Right lung (tissue), 5 donors: ENCODE measurements around the gene ALK. TPM values are rescaled to one million over a fixed set of nuclear protein-coding genes. Genes with fewer than 3 reads are reported as not detected.

Experiments
- DNase-seq, 2 donors: peaks; one replicate each; pipeline ENCODE4 v3.0.0-alpha.2; 2013
- polyA plus RNA-seq, 5 donors: library from polyadenylated mRNA; unstranded; fragments of 120-200 nt; gene quantifications; one replicate each; pipeline versions ENCODE4 v1.2.1 to v1.2.3, GENCODE V29; 2013; ENCODE audit warnings: inconsistent platforms in 1 of 5, low replicate concordance in 1 of 5; ENCODE audit not compliant: insufficient read length in 5 of 5, insufficient read depth in 1 of 5

The ALK gene
- polyA plus RNA-seq, 5 donors, result 0.03 to 0.27 (median 0.05) TPM

DNA sequence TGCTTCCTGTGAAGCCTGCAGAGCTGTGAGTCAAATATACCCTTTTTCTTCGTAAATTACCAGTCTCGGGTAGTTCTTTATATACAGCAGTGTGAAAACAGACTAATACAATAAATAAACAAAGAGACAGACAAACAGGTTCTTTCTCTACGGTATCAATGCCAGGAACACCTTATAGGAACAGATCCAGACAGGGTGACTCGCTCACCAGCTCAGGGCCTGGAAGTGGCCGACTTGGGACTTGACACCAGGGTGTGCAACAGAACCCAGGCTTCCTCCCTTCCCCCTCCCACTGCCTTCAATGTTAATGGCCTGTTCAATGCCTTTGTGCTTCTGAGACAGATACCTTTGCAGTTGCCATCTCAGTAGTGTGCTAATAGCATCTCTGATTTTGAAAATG, 309.5 kb downstream of the ALK start:
- DNase-seq, result no peak

DNA sequence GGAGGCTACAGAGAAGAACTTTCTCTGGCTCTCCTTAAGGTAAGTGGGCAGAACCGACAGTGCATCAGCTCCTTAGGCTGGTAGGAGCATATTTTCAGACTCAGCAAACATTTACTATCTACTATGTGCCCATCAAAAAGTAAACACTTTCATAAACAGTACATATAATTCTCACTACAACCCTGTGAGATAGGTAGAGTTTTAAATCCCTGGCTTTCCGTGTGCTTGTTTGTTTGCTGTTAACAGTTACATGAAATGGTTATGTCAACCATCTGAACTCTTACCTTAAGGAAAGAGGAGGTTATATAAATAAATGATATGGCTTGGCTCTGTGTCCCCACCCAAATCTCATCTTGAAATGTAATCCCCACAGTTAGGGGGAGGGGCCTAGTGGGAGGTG, 310.1 kb downstream of the ALK start:
- no peak for DNase-seq

DNA sequence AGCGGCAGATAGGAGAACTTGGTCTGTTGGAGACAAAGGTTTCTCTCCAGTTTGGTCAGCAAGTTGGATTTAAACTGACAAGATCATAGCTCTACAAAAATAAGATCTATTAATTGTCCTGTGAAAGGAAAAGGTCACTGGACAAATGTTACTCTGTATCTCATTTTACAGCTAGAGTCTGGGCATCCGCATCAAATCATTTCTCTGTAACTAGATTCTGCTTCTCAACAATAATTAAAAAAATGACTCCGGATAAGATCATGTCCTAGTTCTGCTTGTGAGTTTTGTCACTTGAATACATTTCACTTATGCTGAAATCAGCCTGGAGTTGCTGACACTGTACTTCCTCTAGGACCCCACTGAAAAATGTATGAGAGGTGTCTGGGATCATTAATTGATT, 310.8 kb downstream of the ALK start:
- DNase-seq, result no peak

DNA sequence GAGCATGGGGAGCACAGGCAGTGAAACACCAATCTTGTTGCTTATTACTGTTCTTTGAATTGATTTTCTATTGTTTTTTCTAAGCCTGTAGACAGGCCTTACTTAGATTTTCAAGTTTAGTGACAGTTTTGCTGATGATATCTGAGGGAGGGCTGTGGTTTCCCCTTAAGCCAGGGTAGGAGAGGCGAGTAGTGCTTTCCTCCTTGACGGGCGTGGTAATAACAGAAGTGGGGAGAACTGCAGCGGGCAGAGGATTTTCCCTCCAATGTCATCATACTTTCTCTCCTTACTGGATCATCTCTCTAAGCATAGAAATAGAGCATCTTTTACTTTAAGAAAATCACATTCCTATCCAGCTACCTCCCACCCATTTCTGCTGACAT, 314.4 kb downstream of the ALK start:
- no peak for DNase-seq

DNA sequence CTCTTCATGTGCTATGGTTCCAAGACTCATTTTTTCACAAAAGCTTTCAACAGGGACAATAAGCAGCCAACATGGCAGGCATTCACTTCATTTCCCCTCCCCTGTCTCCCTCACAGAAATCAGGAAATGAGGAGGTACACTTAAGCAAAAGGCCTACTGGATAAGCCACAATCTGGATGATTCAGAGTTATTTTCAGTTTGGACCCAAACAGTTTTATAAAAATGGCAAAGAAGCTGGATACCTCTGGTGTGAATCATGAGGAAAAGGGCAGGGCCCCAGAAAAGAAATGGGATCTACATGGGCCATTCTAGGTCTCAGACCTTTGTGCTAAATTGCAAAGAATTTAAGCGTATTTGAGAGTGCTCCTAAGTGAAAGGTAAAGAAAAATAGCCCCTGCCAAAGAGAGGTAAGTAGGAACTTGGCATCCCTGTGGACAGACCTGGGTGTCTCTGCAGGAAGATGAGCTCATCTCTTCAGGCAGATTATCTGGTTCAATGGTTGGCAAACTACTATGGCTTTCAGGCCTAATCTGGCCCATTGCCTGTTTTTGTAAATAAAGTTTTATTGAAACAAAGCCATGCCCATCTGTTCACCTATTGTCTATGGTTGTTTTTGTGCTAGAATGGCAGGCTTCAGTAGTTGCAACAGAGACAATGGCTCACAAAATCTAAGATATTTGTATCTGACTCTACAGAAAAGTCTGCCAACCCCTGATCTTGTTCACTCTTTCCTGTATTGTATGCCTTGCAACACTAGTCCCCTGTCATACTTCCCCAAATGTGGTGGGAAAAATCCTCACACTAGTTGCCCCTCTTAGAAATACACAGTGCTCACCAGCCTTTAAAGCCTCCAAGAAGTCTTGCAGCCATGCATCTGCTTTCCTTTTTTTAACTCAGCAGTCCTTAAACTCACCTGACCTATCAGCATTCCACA, 315.0 kb downstream of the ALK start:
- no peak for DNase-seq

DNA sequence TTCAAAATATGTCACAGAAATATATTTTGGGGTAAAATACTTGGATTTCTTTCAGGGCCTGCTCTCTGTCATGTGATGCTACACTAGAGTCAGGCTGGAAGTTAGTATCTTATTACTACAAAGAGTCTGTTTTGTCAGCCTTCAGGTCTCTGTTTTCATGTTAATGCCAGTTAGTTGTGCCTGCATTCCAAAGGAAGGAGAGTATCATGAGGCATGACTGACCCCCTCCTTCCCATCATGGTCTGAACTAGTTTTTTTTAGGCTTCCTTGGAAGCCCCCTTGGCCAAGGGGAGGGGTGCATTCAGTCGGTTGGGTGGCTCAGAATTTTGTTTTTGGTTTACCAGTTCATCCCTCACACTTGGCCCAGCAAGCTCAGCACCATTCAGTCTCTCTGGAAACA, 318.0 kb downstream of the ALK start:
- DNase-seq, result no peak

DNA sequence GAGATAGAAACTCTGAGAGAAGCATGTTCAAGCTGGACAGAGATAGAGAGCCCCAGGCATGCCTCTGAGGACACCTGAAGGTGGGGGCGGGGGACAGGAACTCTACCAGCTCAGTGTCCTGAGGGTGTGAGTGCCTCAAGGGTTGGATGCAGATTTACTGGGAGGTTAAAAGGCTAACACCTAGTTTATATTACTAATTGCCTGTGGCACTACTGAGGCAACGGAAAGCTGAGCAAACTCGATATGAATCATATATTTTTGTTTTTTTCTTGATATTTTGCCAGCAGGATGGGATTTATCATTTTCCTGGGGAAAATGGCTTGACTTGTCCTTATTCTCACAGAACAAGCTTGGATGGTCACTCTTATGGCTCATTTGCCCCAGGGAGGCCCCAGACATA, 319.5 kb downstream of the ALK start:
- no peak for DNase-seq

DNA sequence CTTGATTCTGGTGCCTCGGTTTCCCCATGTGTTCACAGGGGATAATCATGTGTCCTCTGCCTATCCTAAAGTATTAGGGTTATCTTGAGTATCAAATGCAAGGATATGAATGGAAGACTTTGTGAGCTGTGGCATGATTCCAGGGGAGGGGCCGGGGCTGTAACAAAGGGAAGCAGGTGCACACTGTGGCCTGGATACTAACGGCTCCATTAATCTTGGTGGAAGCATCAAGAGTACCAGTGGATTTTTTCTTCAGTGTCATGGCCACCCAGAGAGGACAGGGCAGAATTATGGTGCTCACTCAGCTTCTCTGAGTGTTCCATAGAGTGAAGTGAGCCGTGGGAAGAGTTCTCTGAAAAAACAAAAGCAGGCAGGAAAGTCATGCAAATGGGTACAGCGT, 320.1 kb downstream of the ALK start:
- DNase-seq, result no peak

DNA sequence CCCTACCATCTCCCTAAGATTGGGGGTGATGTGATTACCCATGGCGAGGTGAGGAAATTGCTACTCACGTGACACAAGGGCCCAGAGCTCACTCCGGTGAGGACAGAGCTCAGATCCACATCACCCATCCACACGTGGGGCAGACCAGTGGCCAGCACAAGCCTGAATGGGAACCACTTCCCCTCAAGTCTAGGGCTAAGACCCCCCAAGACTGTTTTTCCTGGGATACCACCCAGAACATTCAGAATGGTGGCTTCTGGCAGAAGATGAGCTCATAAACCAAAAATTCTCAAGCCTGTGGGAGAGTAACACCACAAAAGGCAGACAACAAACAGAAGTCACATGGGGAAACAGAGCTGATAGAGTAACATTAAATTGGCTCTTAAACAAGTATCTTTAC, 321.4 kb downstream of the ALK start:
- no peak for DNase-seq

DNA sequence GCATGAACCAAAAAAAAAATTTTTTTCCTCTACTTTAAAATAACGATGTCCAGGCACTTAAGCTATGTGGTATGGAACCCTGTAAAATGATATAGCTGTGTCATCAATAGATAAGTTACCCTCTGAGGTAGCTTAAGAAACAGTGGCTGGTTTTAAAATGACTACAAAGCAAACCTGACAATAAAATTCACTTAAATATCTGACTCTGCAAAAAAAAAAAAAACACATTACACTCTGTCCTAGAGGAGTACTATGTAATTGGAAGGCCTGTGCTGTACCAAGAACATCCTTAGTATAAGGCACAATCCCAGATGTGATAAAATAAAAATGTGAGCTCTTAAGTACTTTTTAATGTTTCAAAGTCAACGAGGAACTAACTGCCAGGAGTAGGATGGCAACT, 322.4 kb downstream of the ALK start:
- DNase-seq, result no peak

DNA sequence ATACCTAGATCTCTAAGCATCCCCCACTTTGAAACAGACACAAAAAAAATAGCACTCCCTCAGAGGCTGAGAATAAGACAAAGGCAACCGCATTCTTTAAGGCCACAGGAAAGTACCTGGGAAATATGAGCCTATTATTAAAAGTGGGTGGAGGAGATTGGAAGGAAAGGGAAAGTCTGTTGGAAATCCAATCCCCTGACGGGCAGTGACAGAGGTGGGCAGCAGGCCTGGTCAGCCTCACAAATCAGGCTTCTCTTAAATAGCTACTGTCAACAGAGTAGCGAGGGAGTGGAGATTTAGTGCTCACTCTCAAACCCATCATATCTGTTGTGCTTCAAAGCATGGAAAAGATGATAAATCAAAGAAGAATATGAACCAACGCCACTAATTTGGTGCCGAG, 324.4 kb downstream of the ALK start:
- no peak for DNase-seq

DNA sequence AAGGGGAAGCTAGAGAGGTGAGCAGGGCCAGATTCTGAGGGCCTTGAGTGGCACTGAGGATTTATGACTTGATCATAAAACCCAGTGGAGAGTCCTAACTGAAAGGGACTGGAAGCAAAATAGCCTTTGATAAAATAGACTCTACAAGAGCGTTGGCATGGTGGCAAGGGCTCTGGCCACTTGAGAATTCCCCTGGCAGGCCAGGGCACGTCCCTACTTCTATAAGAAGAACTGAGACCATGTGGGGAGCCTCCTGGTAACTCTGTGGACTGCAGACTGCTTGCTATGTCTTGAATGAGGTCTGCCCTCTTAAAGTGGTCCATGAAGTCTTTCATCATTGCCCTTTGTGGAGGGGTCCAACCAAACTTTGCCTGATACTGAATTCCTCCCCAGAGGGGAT, 324.8 kb downstream of the ALK start:
- DNase-seq, result no peak

DNA sequence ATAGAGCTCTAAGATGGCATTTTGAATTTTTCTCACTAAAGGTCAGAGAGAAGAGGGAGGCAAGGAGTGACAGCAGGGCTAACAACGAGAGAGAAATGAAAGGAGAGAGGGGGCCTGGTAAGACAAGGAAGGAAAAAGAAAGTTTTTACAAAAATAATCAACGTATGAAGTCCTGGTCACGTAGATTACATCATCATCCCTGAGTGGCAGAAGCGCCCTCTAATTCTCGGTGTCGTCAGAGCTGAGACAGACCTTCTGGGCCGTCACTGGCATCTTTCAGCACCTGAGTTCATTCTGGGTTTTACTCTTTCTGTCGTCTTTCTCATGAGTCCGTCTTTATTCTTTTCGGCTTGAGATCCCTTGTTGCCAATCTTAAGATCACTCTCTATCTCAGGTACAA, 329.8 kb downstream of the ALK start:
- no peak for DNase-seq

DNA sequence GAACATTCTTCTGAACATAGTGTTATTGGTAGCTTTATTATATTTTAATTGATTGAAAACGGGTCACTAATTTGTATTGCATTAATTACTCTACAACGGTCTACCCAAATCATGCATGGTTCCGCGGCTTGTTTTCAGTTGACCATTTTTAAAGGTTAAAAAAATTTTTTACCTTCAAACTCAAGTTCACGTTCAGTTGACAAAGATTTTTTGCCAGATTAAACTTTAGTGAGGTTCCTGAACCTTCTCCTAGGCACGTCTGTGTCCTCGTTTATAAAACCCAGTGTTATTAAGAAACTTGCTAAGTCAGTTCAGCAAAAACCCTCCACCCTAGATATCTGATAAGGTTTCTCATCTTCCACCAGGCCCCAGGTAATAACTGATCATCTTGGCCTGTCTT, 331.2 kb downstream of the ALK start:
- no peak for DNase-seq

DNA sequence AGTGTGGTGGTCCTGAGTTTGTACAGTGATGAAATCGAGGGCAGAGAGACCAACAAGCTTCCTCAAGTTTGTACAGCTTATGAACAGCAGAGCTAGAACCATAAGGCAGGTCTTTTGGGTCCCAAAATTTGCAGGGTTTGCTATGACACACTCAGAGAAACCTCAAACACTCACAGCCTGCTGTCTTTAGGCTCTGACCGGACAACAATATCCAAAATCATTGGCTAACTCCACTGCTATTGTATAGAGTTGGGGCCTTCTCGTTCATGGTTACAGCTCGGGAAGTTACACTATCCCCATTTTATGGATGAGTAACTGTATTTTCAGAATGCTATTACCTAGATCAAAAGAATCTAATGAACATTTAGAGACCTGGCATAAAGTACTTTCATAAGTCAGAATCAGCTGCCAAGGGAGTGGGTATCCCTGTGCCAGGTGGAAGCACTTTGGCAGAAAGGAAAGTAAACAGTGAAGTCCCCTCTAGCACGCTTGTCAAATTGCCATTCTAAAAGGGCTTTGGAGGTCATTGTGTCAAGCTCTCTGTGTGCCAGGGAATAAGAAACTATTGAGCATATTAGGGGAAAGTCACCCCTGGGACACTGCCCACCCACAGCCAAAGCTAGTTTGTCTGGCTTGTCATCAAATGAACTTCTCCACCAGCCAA, 331.8 kb downstream of the ALK start:
- no peak for DNase-seq

DNA sequence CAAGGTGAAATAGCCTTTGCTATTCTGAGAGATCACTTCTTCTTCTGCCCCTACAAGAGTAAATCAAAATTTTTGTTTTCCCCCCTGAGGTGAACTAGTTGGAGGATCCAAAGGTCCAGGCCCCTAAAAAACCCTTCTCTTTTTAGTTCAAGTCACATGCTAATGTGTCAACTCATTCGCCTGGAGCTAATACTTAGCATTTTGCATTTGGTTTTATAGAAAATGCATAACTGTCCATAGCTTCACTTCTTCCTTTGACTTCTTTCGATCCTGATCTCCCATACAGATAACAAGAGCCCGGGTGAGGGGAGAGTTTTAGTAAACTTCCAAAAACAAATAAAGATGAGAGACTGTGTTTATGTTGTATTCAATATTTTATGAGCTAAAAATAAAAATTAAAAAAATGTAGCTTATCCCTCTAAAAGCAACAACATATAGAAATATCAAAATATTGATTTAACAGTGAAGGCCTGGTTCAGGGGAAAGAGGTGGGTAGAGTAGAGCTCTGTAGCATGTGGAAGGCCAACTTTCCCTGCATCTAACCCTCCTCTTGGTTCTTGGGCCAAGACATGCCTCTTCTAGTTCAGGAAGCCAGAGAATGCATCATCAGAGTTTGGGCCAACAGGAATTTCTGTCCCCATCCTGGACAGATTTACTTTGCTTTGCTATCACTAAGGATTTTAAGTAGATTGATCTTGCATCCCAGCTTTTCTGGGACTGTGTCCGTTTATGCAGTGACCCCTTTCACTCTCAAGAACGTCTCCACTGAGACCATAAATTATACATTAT, 333.8 kb downstream of the ALK start:
- DNase-seq, result no peak

DNA sequence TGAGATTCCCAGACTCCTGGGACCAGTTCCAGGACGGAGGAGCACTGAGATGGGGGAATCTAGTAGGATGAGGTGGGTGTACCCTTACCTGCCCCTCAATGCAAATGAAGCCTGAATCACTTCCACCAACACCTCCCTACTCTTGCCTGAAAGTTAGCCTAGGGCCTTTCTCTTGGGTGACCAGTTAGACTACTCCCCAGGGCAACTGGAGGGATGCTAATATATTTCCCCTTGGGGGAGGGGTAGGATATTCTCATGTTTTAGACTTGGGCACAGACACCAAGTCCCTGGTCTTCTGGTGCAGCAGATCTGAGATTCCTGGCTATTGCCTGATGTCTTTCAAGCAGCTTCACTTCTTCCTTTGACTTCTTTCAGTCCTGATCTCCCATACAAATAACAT, 334.5 kb downstream of the ALK start:
- DNase-seq, result no peak

DNA sequence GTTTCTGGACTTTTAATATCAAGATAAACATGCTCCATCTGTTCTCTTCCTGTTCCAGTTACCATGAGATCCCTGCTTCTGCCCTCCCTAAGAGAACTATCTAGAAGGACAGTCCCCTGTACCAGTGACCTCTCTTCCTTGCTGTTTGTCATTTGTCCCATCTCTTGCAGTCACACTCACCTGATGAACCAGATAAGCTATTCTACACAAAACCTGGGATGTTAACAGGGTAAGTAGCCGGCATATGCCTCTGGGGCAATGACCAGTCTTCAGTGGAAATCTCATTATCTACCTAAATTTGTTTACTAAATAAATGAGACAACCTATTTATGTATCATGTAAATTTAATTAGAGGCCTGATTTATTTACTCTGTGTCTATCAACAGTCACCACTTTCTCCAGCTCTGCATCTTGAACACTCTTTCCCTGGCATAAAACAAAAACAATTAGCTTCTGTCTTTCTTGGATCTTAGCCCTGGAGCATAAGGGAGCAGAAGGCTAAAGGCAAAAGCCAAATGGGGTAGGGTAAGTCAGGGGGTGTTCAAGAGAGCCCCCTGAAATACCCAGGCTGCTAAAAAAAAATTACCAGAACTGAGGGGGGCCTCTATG, 337.7 kb downstream of the ALK start:
- no peak for DNase-seq

DNA sequence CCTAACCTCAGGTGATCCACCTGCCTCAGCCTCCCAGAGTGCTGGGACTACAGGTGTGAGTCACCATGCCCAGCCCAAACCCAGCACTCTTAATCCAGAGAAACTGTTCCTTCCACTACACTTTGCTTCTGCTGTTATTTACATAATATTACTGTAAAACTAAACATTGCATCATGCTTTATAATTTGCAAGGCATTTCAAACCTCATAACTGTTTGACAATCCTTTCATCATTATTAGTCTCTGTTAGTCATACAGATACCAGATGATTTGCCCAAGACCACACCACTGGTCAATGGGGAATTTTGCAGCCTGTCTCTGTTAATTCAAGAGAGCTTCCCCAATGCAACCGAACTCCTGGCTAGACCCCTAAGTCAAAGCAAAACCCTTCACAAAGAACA, 338.3 kb downstream of the ALK start:
- no peak for DNase-seq

DNA sequence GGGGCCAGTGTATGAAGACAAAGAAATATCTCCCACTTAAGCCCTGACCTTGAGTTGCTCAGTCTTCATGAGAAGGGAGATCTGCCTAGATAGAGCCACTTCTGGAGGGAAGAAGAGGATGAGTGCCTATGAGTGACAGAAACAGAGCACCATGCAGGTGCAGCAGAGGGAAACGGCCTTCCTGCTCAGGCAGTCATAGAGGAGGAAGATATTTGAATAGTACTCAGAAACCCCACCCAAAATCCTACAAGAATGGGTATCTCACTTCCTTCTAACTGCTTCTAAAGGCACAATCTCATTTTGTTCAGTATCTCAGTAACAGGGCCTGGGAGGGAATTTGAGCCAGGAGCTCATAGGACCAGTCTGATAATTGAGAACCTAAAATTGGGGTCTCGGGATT, 339.3 kb downstream of the ALK start:
- no peak for DNase-seq

DNA sequence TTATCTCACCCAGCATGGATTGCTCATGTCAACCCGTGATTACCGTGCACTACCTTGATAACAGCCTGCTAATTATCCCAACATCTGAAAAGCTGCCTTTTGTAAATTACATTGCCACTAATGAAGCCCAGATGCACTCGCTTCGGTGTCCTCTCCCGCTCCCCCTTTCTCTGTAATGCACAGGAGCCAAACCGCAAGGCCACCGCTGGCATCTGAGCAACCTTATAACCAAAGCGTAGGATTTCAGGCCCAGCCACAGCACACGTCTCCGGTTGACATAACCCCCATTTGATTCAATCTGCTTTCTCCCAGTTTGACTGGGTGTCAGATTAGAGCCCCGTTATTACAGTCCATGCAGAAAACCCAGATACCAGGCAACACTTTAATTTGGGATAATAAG, 341.2 kb downstream of the ALK start:
- DNase-seq, result no peak

DNA sequence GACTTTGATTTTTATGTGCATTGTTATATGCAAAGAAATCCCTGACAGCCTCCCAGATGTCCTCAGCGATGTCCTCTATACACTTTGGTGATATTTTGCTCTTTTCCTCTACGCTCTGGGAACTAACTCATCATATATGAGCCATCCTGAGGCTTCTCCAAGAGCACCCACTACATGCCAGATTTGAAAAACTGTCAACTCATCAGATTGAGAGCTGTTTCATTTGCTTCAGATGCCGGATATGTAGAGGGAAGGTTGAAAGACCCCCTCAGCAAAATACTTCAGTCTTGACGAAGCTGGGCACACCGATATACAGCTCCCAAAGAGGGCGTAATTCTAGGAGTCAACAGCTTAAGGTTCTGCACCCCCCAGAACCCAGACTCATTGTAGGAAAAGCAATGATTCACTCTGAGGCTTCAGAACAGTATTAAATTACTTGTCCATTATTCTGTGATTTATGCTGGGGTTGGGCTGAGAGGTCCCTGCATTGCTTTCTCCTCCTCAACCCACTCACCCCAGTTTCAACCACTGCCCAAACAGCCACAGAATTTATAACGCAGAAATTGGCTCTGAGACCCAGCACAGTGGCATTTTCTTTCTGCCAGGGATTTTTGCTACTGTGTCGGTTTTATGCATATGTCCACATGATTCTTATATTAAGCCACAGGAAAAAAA, 341.8 kb downstream of the ALK start:
- DNase-seq, result no peak
